HEK293 (cell line): ENCODE measurements around the gene SOX11.

Source experiments
- CTCF ChIA-PET: fragments of 350-600 bp; formaldehyde crosslinking; extraction: SDS; loops from one replicate; lab custom pipeline; 2021; ENCODE audit warnings: antibody characterized with exemption; lab: Yijun Ruan, JAX
- POLR2A ChIA-PET: fragments of 300-600 bp; formaldehyde crosslinking; extraction: SDS; loops from one replicate; lab custom pipeline; 2020; ENCODE audit warnings: antibody characterized with exemption, inconsistent platforms; lab: Yijun Ruan, JAX
- H3K27ac ChIP-seq: fragments of 200-500 bp; sonication (Bioruptor generic); 2 replicates; pipeline ENCODE4 v1.5.1; 2014; ENCODE audit warnings: low read depth, low read length, control low read depth, inconsistent platforms; ENCODE audit errors: extremely low read depth
- H3K36me3 ChIP-seq, 2 experiments: fragments of 200-500 bp in 1 of 2; sonication (Bioruptor generic) in 1 of 2; 1 replicate in 1 of 2; 2 replicates in 1 of 2; pipeline ENCODE4 v1.5.1; 2014 to 2017; ENCODE audit warnings: inconsistent platforms in 2 of 2, low read length in 2 of 2; ENCODE audit not compliant: control insufficient read depth in 2 of 2, insufficient read depth in 1 of 2
- H3K4me1 ChIP-seq: fragments of 200-500 bp; sonication (Bioruptor generic); 2 replicates; pipeline ENCODE4 v1.5.1; 2014; ENCODE audit warnings: mild to moderate bottlenecking, low read length, inconsistent platforms; ENCODE audit not compliant: control insufficient read depth, insufficient read depth
- H3K4me3 ChIP-seq: 2 replicates; pipeline ENCODE4 v1.5.1; 2011; ENCODE audit warnings: low read depth, mild to moderate bottlenecking, control low read depth, low read length, moderate library complexity
- H3K9me3 ChIP-seq: fragments of 200-500 bp; sonication (Bioruptor generic); 2 replicates; pipeline ENCODE4 v1.5.1; 2014; ENCODE audit warnings: low read depth, low read length, inconsistent platforms; ENCODE audit not compliant: control insufficient read depth, insufficient read depth
- BCL11B ChIP-seq: fragments of 450-650 bp; formaldehyde crosslinking; IDR thresholded peaks from 2 replicates; pipeline ENCODE4 v1.5.1; 2016; ENCODE audit warnings: low read depth, missing biosample characterization, missing genetic modification characterization
- PRDM2 ChIP-seq: fragments of 450-650 bp; formaldehyde crosslinking; IDR thresholded peaks from 2 replicates; pipeline ENCODE4 v1.5.1; 2016; ENCODE audit warnings: missing biosample characterization, missing genetic modification characterization, borderline replicate concordance
- RBAK ChIP-seq: fragments of 450-650 bp; formaldehyde crosslinking; IDR thresholded peaks from 2 replicates; pipeline ENCODE4 v1.5.1; 2016; ENCODE audit warnings: missing biosample characterization, missing genetic modification characterization
- SETDB1 ChIP-seq: IDR thresholded peaks from one replicate; pipeline ENCODE4 v1.6.1; 2017; ENCODE audit warnings: mild to moderate bottlenecking, low read length, moderate library complexity, mixed read lengths; ENCODE audit not compliant: insufficient read length
- YY1 ChIP-seq: fragments of 450-650 bp; formaldehyde crosslinking; IDR thresholded peaks from 2 replicates; pipeline ENCODE4 v1.5.1; 2018; ENCODE audit warnings: missing biosample characterization, missing genetic modification characterization
- ZBTB7A ChIP-seq: fragments of 450-650 bp; formaldehyde crosslinking; IDR thresholded peaks from 2 replicates; pipeline ENCODE4 v1.5.1; 2016; ENCODE audit warnings: low read depth, missing biosample characterization, missing genetic modification characterization
- ZFP37 ChIP-seq: fragments of 450-650 bp; formaldehyde crosslinking; IDR thresholded peaks from 2 replicates; pipeline ENCODE4 v1.5.1; 2016; ENCODE audit warnings: missing biosample characterization, missing genetic modification characterization
- ZNF140 ChIP-seq: fragments of 450-650 bp; formaldehyde crosslinking; IDR thresholded peaks from 2 replicates; pipeline ENCODE4 v1.5.1; 2016; ENCODE audit warnings: missing biosample characterization, missing genetic modification characterization
- ZNF157 ChIP-seq: fragments of 450-650 bp; formaldehyde crosslinking; IDR thresholded peaks from 2 replicates; pipeline ENCODE4 v1.5.1; 2016; ENCODE audit warnings: missing biosample characterization, missing genetic modification characterization
- ZNF221 ChIP-seq: fragments of 450-650 bp; formaldehyde crosslinking; IDR thresholded peaks from 2 replicates; pipeline ENCODE4 v1.5.1; 2017; ENCODE audit warnings: missing biosample characterization, missing genetic modification characterization, borderline replicate concordance
- ZNF223 ChIP-seq: fragments of 450-650 bp; formaldehyde crosslinking; IDR thresholded peaks from 2 replicates; pipeline ENCODE4 v1.5.1; 2016; ENCODE audit warnings: missing biosample characterization, missing genetic modification characterization
- ZNF239 ChIP-seq: fragments of 450-650 bp; formaldehyde crosslinking; IDR thresholded peaks from 2 replicates; pipeline ENCODE4 v1.5.1; 2016; ENCODE audit warnings: missing biosample characterization, missing genetic modification characterization
- ZNF266 ChIP-seq: fragments of 450-650 bp; formaldehyde crosslinking; IDR thresholded peaks from 2 replicates; pipeline ENCODE4 v1.5.1; 2016; ENCODE audit warnings: missing biosample characterization, missing genetic modification characterization, low read depth
- ZNF280D ChIP-seq: fragments of 450-650 bp; formaldehyde crosslinking; IDR thresholded peaks from 2 replicates; pipeline ENCODE4 v1.5.1; 2016; ENCODE audit warnings: missing biosample characterization, missing genetic modification characterization
- ZNF292 ChIP-seq: fragments of 450-650 bp; formaldehyde crosslinking; IDR thresholded peaks from 2 replicates; pipeline ENCODE4 v1.5.1; 2016; ENCODE audit warnings: low read depth, missing biosample characterization, missing genetic modification characterization, borderline replicate concordance
- ZNF391 ChIP-seq: fragments of 450-650 bp; formaldehyde crosslinking; IDR thresholded peaks from 2 replicates; pipeline ENCODE4 v1.5.1; 2016; ENCODE audit warnings: low read depth, missing biosample characterization, missing genetic modification characterization, borderline replicate concordance
- ZNF571 ChIP-seq: fragments of 450-650 bp; formaldehyde crosslinking; IDR thresholded peaks from 2 replicates; pipeline ENCODE4 v1.5.0; 2017; ENCODE audit warnings: missing biosample characterization, missing genetic modification characterization
- ZNF585B ChIP-seq: fragments of 450-650 bp; formaldehyde crosslinking; IDR thresholded peaks from 2 replicates; pipeline ENCODE4 v1.5.1; 2016; ENCODE audit warnings: missing biosample characterization, missing genetic modification characterization
- ZNF621 ChIP-seq: fragments of 450-650 bp; formaldehyde crosslinking; IDR thresholded peaks from 2 replicates; pipeline ENCODE4 v1.5.1; 2017; ENCODE audit warnings: missing biosample characterization, missing genetic modification characterization
- ZNF704 ChIP-seq: fragments of 450-650 bp; formaldehyde crosslinking; IDR thresholded peaks from 2 replicates; pipeline ENCODE4 v1.5.1; 2016; ENCODE audit warnings: missing biosample characterization, missing genetic modification characterization

The SOX11 gene

GRCh38 chr2:5722236-5722635 lies 30.1 kb downstream of the SOX11 start (continued):
- TF ChIP-seq ZNF280D = no peak

- Histone ChIP-seq H3K36me3 (no peaks in the 10 kb centered on the region), H3K4me1 (no peaks in the 10 kb centered on the region), H3K4me3 (no peak overlapping the region), H3K27ac (no peak overlapping the region), H3K9me3 (no peaks in the 10 kb centered on the region)
- ChIA-PET POLR2A (no interaction called here), CTCF (no interaction called here)
- TF ChIP-seq PRDM2 (tag by site-specific recombination) (no peak), ZNF292 (tag by site-specific recombination) (no peak), ZNF223 (tag by site-specific recombination) (no peak), RBAK (tag by site-specific recombination) (no peak), SETDB1 (no peak), ZNF221 (tag by site-specific recombination) (no peak), ZNF621 (tag by site-specific recombination) (no peak), ZNF239 (tag by site-specific recombination) (no peak), BCL11B (tag by site-specific recombination) (no peak), YY1 (tag by site-specific recombination) (no peak), ZNF585B (tag by site-specific recombination) (no peak), ZNF571 (no peak), ZNF157 (tag by site-specific recombination) (no peak)
Observed at GRCh38 chr2:5723791-5724735, 31.9 kb downstream of the SOX11 start.

GRCh38 chr2:5725072-5725471 lies 32.9 kb downstream of the SOX11 start:
- H3K4me3 ChIP-seq = no peak overlapping the region
- no peaks in the 10 kb centered on the region for H3K9me3 ChIP-seq
- CTCF ChIA-PET = interaction anchor here (0.7 kb wide), 1 partner anchor 1208 kb away, joined by 3 read pairs; no protein-coding TSS in a partner anchor
- no peaks in the 10 kb centered on the region for H3K36me3 ChIP-seq
- no peak overlapping the region for H3K27ac ChIP-seq
- no peaks in the 10 kb centered on the region for H3K4me1 ChIP-seq
- POLR2A ChIA-PET = no interaction called here
- no peak for TF ChIP-seq ZNF140 (tag by site-specific recombination)
- no peak for TF ChIP-seq ZBTB7A (tag by site-specific recombination)
- no peak for TF ChIP-seq ZNF266 (tag by site-specific recombination)
- TF ChIP-seq ZNF391 (tag by site-specific recombination) = no peak
- no peak for TF ChIP-seq ZFP37 (tag by site-specific recombination)
- no peak for TF ChIP-seq ZNF704 (tag by site-specific recombination)
